ENCODE measurements around the gene EPHB2.

DNA sequence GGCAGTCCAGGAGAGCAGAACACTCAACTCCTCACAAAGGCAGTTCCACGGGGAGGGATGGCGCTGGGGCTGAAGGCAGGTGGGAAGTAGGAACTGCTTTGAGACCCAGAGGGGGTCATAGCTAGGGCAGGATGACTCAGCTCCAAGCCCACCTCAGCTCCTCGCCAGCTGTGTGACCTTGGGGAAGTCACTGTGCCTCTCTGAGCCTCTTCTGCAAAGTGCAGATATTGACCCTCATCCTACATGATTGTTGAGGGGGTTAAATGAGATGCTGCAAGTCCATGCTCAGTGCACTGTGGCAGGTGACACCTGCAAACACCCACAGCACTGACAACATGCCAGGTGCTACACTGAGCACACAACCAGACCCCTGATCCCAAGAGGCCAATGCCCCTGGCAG lies 168.8 kb downstream of the EPHB2 start:
- no peak for TF ChIP-seq POLR2A (IDR thresholded peaks at IDR 0.05)
- TF ChIP-seq EP300 (IDR thresholded peaks at IDR 0.05) = no peak
- TF ChIP-seq, protein P1, sequence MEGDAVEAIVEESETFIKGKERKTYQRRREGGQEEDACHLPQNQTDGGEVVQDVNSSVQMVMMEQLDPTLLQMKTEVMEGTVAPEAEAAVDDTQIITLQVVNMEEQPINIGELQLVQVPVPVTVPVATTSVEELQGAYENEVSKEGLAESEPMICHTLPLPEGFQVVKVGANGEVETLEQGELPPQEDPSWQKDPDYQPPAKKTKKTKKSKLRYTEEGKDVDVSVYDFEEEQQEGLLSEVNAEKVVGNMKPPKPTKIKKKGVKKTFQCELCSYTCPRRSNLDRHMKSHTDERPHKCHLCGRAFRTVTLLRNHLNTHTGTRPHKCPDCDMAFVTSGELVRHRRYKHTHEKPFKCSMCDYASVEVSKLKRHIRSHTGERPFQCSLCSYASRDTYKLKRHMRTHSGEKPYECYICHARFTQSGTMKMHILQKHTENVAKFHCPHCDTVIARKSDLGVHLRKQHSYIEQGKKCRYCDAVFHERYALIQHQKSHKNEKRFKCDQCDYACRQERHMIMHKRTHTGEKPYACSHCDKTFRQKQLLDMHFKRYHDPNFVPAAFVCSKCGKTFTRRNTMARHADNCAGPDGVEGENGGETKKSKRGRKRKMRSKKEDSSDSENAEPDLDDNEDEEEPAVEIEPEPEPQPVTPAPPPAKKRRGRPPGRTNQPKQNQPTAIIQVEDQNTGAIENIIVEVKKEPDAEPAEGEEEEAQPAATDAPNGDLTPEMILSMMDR (IDR thresholded peaks at IDR 0.05) = no peak
- TF ChIP-seq POLR2AphosphoS5 (IDR thresholded peaks at IDR 0.05) = no peak

Data from sigmoid colon (tissue), 4 donors.